AG04450 (cell line): ENCODE data around the gene AOX1. TPM values are rescaled to one million over a fixed set of nuclear protein-coding genes. Genes with fewer than 3 reads are reported as not detected.
"Not testable (repeated sequence)": the region's sequence is repeated elsewhere in the genome, so short reads cannot be mapped to it uniquely, and the experiment has no call there.

ENCODE experiments used
- CTCF ChIA-PET: fragments of 300-600, 350-600 bp; formaldehyde crosslinking; extraction: SDS; loops from one replicate; lab custom pipeline; 2022; ENCODE audit warnings: antibody characterized with exemption, inconsistent platforms; lab: Charles Lee
- POLR2A ChIA-PET: fragments of 350-600 bp; formaldehyde crosslinking; extraction: SDS; loops from one replicate; lab custom pipeline; 2021; ENCODE audit warnings: antibody characterized with exemption, inconsistent platforms; lab: Yijun Ruan, JAX
- DNase-seq: peaks from one replicate; pipeline ENCODE4 v3.0.0-alpha.2; 2011; ENCODE audit warnings: low read depth, low spot score
- H3K27ac ChIP-seq: one replicate; pipeline ENCODE4 v1.5.1; 2012; ENCODE audit warnings: low read depth, low read length, control low read depth
- H3K27me3 ChIP-seq: one replicate; pipeline ENCODE4 v1.6.0; 2012; ENCODE audit warnings: low read length; ENCODE audit not compliant: control insufficient read depth, insufficient read depth
- H3K4me3 ChIP-seq: 2 replicates; pipeline ENCODE4 v1.5.1; 2011; ENCODE audit warnings: mild to moderate bottlenecking, low read depth, low read length, control low read depth
- H3K9me3 ChIP-seq: 2 replicates; pipeline ENCODE4 v1.5.1; 2012; ENCODE audit warnings: low read length; ENCODE audit not compliant: control insufficient read depth, insufficient read depth
- CTCF ChIP-seq: IDR thresholded peaks from 2 replicates; pipeline ENCODE4 v1.5.1; 2011; ENCODE audit warnings: low read depth, low read length, control low read depth, inconsistent platforms
- polyA plus RNA-seq: library from polyadenylated mRNA; depleted of rRNA; stranded (reverse); fragments of >200 nt; gene quantifications from 2 replicates; pipeline ENCODE4 v1.2.3, GENCODE V29; 2011

AOX1 gene
- polyA plus RNA-seq, 1 experiment: 7.9 TPM

- no peak for TF ChIP-seq CTCF
- peak overlapping the region; percentile 52 for H3K27ac ChIP-seq
- CTCF ChIA-PET: interaction anchor here (1.1 kb wide), 1 partner anchor 9 kb away, joined by 3 read pairs; no protein-coding TSS in a partner anchor
- no peaks in the 10 kb centered on the region for H3K9me3 ChIP-seq
- POLR2A ChIA-PET: no interaction called here
- H3K27me3 ChIP-seq: no peaks in the 10 kb centered on the region
- DNase-seq: no peak
- H3K4me3 ChIP-seq: no peak overlapping the region
These were observed 38.2 kb downstream of the AOX1 start for GRCh38 chr2:200624026-200624425.

- Histone ChIP-seq H3K4me3 (no peak overlapping the region), H3K27me3 (no peaks in the 10 kb centered on the region), H3K9me3 (no peaks in the 10 kb centered on the region), H3K27ac (peak overlapping the region; percentile 59)
- ChIA-PET CTCF (no interaction called here), POLR2A (no interaction called here)
- no peak for DNase-seq
- no peak for TF ChIP-seq CTCF
These were observed 38.8 kb downstream of the AOX1 start for GRCh38 chr2:200624658-200625057.

- no peak for DNase-seq
- CTCF ChIA-PET: interaction anchor here (0.6 to 1.7 kb wide), 3 partner anchors 10 to 42 kb away, joined by 3 to 7 read pairs (median 3); no protein-coding TSS in a partner anchor
These were observed 39.5 kb downstream of the AOX1 start for GRCh38 chr2:200625282-200625681.

GRCh38 chr2:200625958-200626363 lies 40.1 kb downstream of the AOX1 start:
- no peaks in the 10 kb centered on the region for H3K27me3 ChIP-seq
- POLR2A ChIA-PET: no interaction called here
- CTCF ChIA-PET: interaction anchor here (0.6 to 1.7 kb wide), 3 partner anchors 10 to 42 kb away, joined by 3 to 7 read pairs (median 3); no protein-coding TSS in a partner anchor
- no peak for DNase-seq
- TF ChIP-seq CTCF: no peak
- H3K4me3 ChIP-seq: no peak overlapping the region
- H3K9me3 ChIP-seq: no peaks in the 10 kb centered on the region
- no peak overlapping the region for H3K27ac ChIP-seq

More at GRCh38 chr2:200625282-200625681, 39.5 kb downstream of the AOX1 start:
- H3K27me3 ChIP-seq: no peaks in the 10 kb centered on the region
- H3K4me3 ChIP-seq: no peak overlapping the region
- H3K27ac ChIP-seq: no peak overlapping the region
- no peaks in the 10 kb centered on the region for H3K9me3 ChIP-seq
- POLR2A ChIA-PET: no interaction called here
- no peak for TF ChIP-seq CTCF

- Histone ChIP-seq H3K27ac (no peak overlapping the region), H3K4me3 (no peak overlapping the region), H3K9me3 (no peaks in the 10 kb centered on the region), H3K27me3 (no peaks in the 10 kb centered on the region)
- no peak for TF ChIP-seq CTCF
- CTCF ChIA-PET: no interaction called here
- POLR2A ChIA-PET: no interaction called here
- DNase-seq: no peak
These were observed 41.4 kb downstream of the AOX1 start for GRCh38 chr2:200627110-200627770.

GRCh38 chr2:200628461-200628860 lies 42.6 kb downstream of the AOX1 start:
- H3K27me3 ChIP-seq, CTCF ChIA-PET, H3K27ac ChIP-seq, H3K4me3 ChIP-seq, POLR2A ChIA-PET, DNase-seq, H3K9me3 ChIP-seq: not testable (repeated sequence)
